B cell (primary cell): Measurements from ENCODE around the gene FBXO9. TPM values are rescaled to one million over a fixed set of nuclear protein-coding genes. Genes with fewer than 3 reads are reported as not detected.

ENCODE experiments used
- ATAC-seq: fragments of 200-7000 bp; cut with Tn5 transposase; one replicate; pipeline ENCODE4 v1.10.0; 2021; ENCODE audit warnings: low read depth, mild to moderate bottlenecking, moderate number of reproducible peaks, moderate library complexity
- CTCF ChIA-PET: fragments of 350-600 bp; sonication (Branson Sonifier 250); formaldehyde crosslinking; loops from one replicate; lab custom pipeline; 2021; ENCODE audit warnings: antibody characterized with exemption, inconsistent platforms; lab: Charles Lee
- POLR2A ChIA-PET: fragments of 350-600 bp; sonication (Branson Sonifier 250); formaldehyde crosslinking; loops from one replicate; lab custom pipeline; 2021; ENCODE audit warnings: antibody characterized with exemption; lab: Charles Lee
- DNase-seq: peaks from one replicate; pipeline ENCODE4 v3.0.0; 2013
- H2AFZ ChIP-seq: 2 replicates; pipeline ENCODE4 v1.6.1; 2012; ENCODE audit warnings: mild to moderate bottlenecking, low read depth, low read length; ENCODE audit not compliant: insufficient read depth, poor library complexity, severe bottlenecking
- H3K27ac ChIP-seq, 2 donors: 1 replicate in 1 of 2; 2 replicates in 1 of 2; pipeline ENCODE4 v1.5.1; 2012 to 2013; ENCODE audit warnings: low read length in 2 of 2, mild to moderate bottlenecking in 2 of 2, moderate library complexity in 1 of 2
- H3K27me3 ChIP-seq, 4 experiments: fragments of 200-600 bp in 1 of 4; sonication (generic) in 1 of 4; replicated peaks in 1 of 4; 1 replicate in 2 of 4; 2 replicates in 2 of 4; pipeline versions ENCODE4 v1.6.1 to v1.7.0; 2013 to 2016; ENCODE audit warnings: low read length in 3 of 4, mild to moderate bottlenecking in 2 of 4, mixed read lengths in 1 of 4, moderate library complexity in 1 of 4; ENCODE audit not compliant: insufficient read depth in 4 of 4, control insufficient read depth in 3 of 4; ENCODE audit errors: control extremely low read depth in 1 of 4
- H3K36me3 ChIP-seq, 2 experiments: replicated peaks in 1 of 2; 1 replicate in 1 of 2; 2 replicates in 1 of 2; pipeline versions ENCODE4 v1.6.1 to v1.7.1; 2013; ENCODE audit warnings: low read length in 1 of 2; ENCODE audit not compliant: insufficient read depth in 2 of 2, control insufficient read depth in 1 of 2; ENCODE audit errors: control extremely low read depth in 1 of 2, extremely low read depth in 1 of 2
- H3K4me1 ChIP-seq, 2 donors: fragments of 200-600 bp in 1 of 2; sonication (generic) in 1 of 2; 1 replicate in 1 of 2; 2 replicates in 1 of 2; pipeline versions ENCODE4 v1.5.1 to v1.6.1; 2013 to 2017; ENCODE audit warnings: low read length in 2 of 2; ENCODE audit not compliant: control insufficient read depth in 2 of 2, insufficient read depth in 2 of 2
- H3K4me2 ChIP-seq: replicated peaks from 2 replicates; pipeline ENCODE3; 2012; ENCODE audit warnings: mild to moderate bottlenecking, low read depth, low read length; ENCODE audit not compliant: poor library complexity, severe bottlenecking
- H3K4me3 ChIP-seq, 5 experiments: fragments of 200-600 bp in 1 of 5; sonication (generic) in 1 of 5; 1 replicate in 3 of 5; 2 replicates in 2 of 5; pipeline versions ENCODE4 v1.5.1 to v1.7.0; 2011 to 2016; ENCODE audit warnings: low read length in 4 of 5, mild to moderate bottlenecking in 4 of 5, low read depth in 2 of 5, control low read depth in 1 of 5, moderate library complexity in 1 of 5; ENCODE audit not compliant: insufficient read depth in 1 of 5; ENCODE audit errors: control extremely low read depth in 1 of 5, extremely low read depth in 1 of 5
- H3K79me2 ChIP-seq: fragments of 200-600 bp; sonication (generic); one replicate; pipeline ENCODE4 v1.6.0; 2016; ENCODE audit warnings: low read length; ENCODE audit not compliant: control insufficient read depth, insufficient read depth
- H3K9ac ChIP-seq: fragments of 200-600 bp; sonication (generic); 2 replicates; pipeline ENCODE4 v1.6.1; 2017; ENCODE audit warnings: mild to moderate bottlenecking, low read length, moderate library complexity
- H3K9me3 ChIP-seq, 3 donors: one replicate each; pipeline versions ENCODE4 v1.6.1 to v1.7.1; 2013; ENCODE audit warnings: low read length in 2 of 3; ENCODE audit not compliant: control insufficient read depth in 2 of 3, insufficient read depth in 1 of 3; ENCODE audit errors: control extremely low read depth in 1 of 3
- H4K20me1 ChIP-seq: 2 replicates; pipeline ENCODE4 v1.6.0; 2012; ENCODE audit warnings: mild to moderate bottlenecking, low read length; ENCODE audit not compliant: insufficient read depth, control insufficient read depth, poor library complexity, severe bottlenecking
- H3K27ac Mint-ChIP-seq: one replicate; pipeline ENCODE4 v1.8.0; 2021; ENCODE audit warnings: mixed read lengths
- H3K27me3 Mint-ChIP-seq: one replicate; pipeline ENCODE4 v1.8.0; 2021; ENCODE audit warnings: mixed read lengths
- H3K4me1 Mint-ChIP-seq: one replicate; pipeline ENCODE4 v1.8.0; 2021; ENCODE audit warnings: mixed read lengths
- H3K4me3 Mint-ChIP-seq: one replicate; pipeline ENCODE4 v1.8.0; 2021; ENCODE audit warnings: mixed read lengths
- H3K9me3 Mint-ChIP-seq: one replicate; pipeline ENCODE4 v1.8.0; 2022; ENCODE audit warnings: mixed read lengths; ENCODE audit not compliant: insufficient read depth
- EZH2 ChIP-seq: IDR thresholded peaks from 2 replicates; pipeline ENCODE4 v1.6.1; 2012; ENCODE audit warnings: borderline replicate concordance, low read depth, mild to moderate bottlenecking, moderate library complexity, low read length; ENCODE audit not compliant: insufficient read depth, poor library complexity, severe bottlenecking
- WGBS: methylation state at CpG from one replicate; pipeline ENCODE4 v1.1.5; 2013; ENCODE audit warnings: missing lambda C conversion rate; ENCODE audit not compliant: insufficient coverage; 5-methylcytosine and 5-hydroxymethylcytosine counted together
- intact Hi-C: fragments of 100-400 bp; cut with micrococcal nuclease; formaldehyde crosslinking; loops from one replicate; pipeline ENCODE4 v1.10.0; 2022
- polyA plus RNA-seq: library from polyadenylated mRNA; depleted of rRNA; stranded (reverse); fragments of >200 nt; gene quantifications from 2 replicates; pipeline ENCODE4 v1.2.3, GENCODE V29; 2012
- total RNA-seq, 2 donors: library from RNA; stranded (reverse); fragments of 120-200 nt in 1 of 2; gene quantifications; 1 replicate in 1 of 2; 2 replicates in 1 of 2; pipeline versions ENCODE4 v1.2.3 to v1.2.4, GENCODE V29; 2013 to 2022
- TF ChIP-seq, protein P1 (sequence below): fragments of 200-600 bp; IDR thresholded peaks from one replicate; pipeline ENCODE4 v1.8.0; 2022; ENCODE audit warnings: antibody characterized with exemption, mild to moderate bottlenecking

The FBXO9 gene
- total and polyA plus RNA-seq, 2 donors (not counting 1 experiment from before 2014, with no cell fraction given), result 105 TPM

DNA sequence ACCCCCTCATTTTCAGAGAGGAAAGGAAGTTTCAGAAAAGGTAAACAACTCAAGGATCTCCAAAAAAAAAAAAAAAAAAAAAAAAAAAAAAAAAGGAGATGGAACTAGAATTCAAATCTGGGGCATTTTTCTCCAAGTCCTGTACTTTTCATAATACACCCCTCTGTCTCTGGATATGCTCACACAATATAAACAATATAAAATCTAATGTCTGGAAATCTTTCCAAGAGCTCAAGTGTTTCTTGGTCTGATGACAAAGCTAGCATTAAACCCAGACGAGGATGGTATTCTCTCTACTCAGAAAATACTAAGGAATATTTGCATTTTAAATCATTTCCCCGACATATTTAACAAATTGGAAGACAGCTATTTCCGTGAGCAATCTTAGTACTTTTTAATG, 77.6 kb downstream of the FBXO9 start:
- no peak overlapping the region for H2AFZ ChIP-seq
- no peak overlapping the region for H3K27ac ChIP-seq
- Mint-ChIP-seq H3K27me3 (no peaks in the 10 kb centered on the region), H3K27ac (no peak overlapping the region), H3K4me3 (no peak overlapping the region), H3K9me3 (no peaks in the 10 kb centered on the region), H3K4me1 (no peaks in the 10 kb centered on the region)
- no CpG with 5 or more reads among the region's 3 CpGs for WGBS
- no peaks in the 10 kb centered on the region for H3K36me3 ChIP-seq
- no peak overlapping the region for H3K9ac ChIP-seq
- no peaks in the 10 kb centered on the region for H3K79me2 ChIP-seq
- H4K20me1 ChIP-seq, result no peaks in the 10 kb centered on the region
- no peaks in the 10 kb centered on the region for H3K27me3 ChIP-seq
- H3K4me1 ChIP-seq, result no peaks in the 10 kb centered on the region
- ChIA-PET POLR2A (no interaction called here), CTCF (no interaction called here)
- intact Hi-C loops, result no loop called here
- no peak overlapping the region for H3K4me3 ChIP-seq
- no peak for TF ChIP-seq EZH2
- TF ChIP-seq, protein P1, sequence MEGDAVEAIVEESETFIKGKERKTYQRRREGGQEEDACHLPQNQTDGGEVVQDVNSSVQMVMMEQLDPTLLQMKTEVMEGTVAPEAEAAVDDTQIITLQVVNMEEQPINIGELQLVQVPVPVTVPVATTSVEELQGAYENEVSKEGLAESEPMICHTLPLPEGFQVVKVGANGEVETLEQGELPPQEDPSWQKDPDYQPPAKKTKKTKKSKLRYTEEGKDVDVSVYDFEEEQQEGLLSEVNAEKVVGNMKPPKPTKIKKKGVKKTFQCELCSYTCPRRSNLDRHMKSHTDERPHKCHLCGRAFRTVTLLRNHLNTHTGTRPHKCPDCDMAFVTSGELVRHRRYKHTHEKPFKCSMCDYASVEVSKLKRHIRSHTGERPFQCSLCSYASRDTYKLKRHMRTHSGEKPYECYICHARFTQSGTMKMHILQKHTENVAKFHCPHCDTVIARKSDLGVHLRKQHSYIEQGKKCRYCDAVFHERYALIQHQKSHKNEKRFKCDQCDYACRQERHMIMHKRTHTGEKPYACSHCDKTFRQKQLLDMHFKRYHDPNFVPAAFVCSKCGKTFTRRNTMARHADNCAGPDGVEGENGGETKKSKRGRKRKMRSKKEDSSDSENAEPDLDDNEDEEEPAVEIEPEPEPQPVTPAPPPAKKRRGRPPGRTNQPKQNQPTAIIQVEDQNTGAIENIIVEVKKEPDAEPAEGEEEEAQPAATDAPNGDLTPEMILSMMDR, result no peak
- DNase-seq (no peak), ATAC-seq (no peak)
- no peaks in the 10 kb centered on the region for H3K9me3 ChIP-seq
- H3K4me2 ChIP-seq, result no peak overlapping the region

DNA sequence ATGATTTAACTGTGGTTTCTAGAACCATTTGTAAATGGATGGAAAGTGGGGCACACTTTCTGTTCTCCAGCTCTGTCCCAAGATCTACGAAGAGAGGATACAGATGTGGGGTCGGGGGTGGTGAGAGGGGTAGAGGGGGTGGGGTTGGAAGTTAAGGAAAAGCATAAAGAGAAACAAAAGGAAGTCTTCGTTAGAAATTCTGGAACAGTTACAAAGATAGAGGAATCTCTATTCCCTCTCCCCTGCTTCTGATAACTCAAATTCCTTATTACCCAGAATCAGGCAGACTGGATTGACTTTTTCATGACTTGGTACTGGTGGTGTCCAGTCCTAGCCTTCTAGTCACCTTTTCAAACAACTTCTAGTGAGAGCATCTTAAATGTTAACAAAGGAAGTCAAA, 78.5 kb downstream of the FBXO9 start:
- Histone ChIP-seq H3K27me3 (no peaks in the 10 kb centered on the region), H3K4me1 (no peaks in the 10 kb centered on the region), H3K4me3 (no peak overlapping the region), H3K27ac (no peak overlapping the region), H3K9me3 (no peaks in the 10 kb centered on the region), H3K4me2 (no peak overlapping the region), H2AFZ (no peak overlapping the region), H3K79me2 (no peaks in the 10 kb centered on the region), H4K20me1 (no peaks in the 10 kb centered on the region), H3K9ac (no peak overlapping the region), H3K36me3 (no peaks in the 10 kb centered on the region)
- Mint-ChIP-seq H3K27me3 (no peaks in the 10 kb centered on the region), H3K9me3 (no peaks in the 10 kb centered on the region), H3K4me1 (no peaks in the 10 kb centered on the region), H3K4me3 (no peak overlapping the region), H3K27ac (no peak overlapping the region)
- intact Hi-C loops, result no loop called here
- CTCF ChIA-PET, result no interaction called here
- POLR2A ChIA-PET, result no interaction called here
- no CpG with 5 or more reads among the region's 3 CpGs for WGBS
- no peak for ATAC-seq
- no peak for DNase-seq
- TF ChIP-seq, protein P1, result no peak
- no peak for TF ChIP-seq EZH2
